GM18520 (cell line): ENCODE results near the gene HS3ST5.
"Not testable (repeated sequence)": the region's sequence is repeated elsewhere in the genome, so short reads cannot be mapped to it uniquely, and the experiment has no call there.

Experiments
- ATAC-seq: cut with Tn5 transposase; IDR thresholded peaks from one replicate; pipeline ENCODE4 v1.9.1; 2021; ENCODE audit not compliant: unreplicated experiment

Gene HS3ST5

GRCh38 chr6:114061741-114062140 lies 281.1 kb downstream of the HS3ST5 start:
- ATAC-seq, result no peak

GRCh38 chr6:114061116-114061515 lies 281.7 kb downstream of the HS3ST5 start:
- no peak for ATAC-seq

GRCh38 chr6:114058435-114058834 lies 284.4 kb downstream of the HS3ST5 start:
- ATAC-seq, result no peak

- no peak for ATAC-seq
Measured at GRCh38 chr6:114055763-114056162, 287.1 kb downstream of the HS3ST5 start.

GRCh38 chr6:114055349-114055748 lies 287.5 kb downstream of the HS3ST5 start:
- no peak for ATAC-seq

- ATAC-seq, result no peak
Measured at GRCh38 chr6:114053791-114054190, 289.0 kb downstream of the HS3ST5 start.

GRCh38 chr6:114052141-114052540 lies 290.7 kb downstream of the HS3ST5 start:
- ATAC-seq, result no peak

GRCh38 chr6:114051031-114051430 lies 291.8 kb downstream of the HS3ST5 start:
- ATAC-seq, result no peak

- no peak for ATAC-seq
Measured at GRCh38 chr6:114049367-114049966, 293.4 kb downstream of the HS3ST5 start.

- ATAC-seq, result not testable (repeated sequence)
Measured at GRCh38 chr6:114044566-114044965, 298.3 kb downstream of the HS3ST5 start.

- ATAC-seq, result no peak
Measured at GRCh38 chr6:114042267-114043016, 300.4 kb downstream of the HS3ST5 start.

- ATAC-seq, result no peak
Measured at GRCh38 chr6:114040871-114041270, 302.0 kb downstream of the HS3ST5 start.

- no peak for ATAC-seq
Measured at GRCh38 chr6:114039841-114040240, 303.0 kb downstream of the HS3ST5 start.

- ATAC-seq, result no peak
Measured at GRCh38 chr6:114033606-114034005, 309.2 kb downstream of the HS3ST5 start.

- ATAC-seq, result no peak
Measured at GRCh38 chr6:114032721-114033120, 310.1 kb downstream of the HS3ST5 start.

GRCh38 chr6:114030767-114031166 lies 312.1 kb downstream of the HS3ST5 start:
- no peak for ATAC-seq

GRCh38 chr6:114024746-114025145 lies 318.1 kb downstream of the HS3ST5 start:
- ATAC-seq, result no peak

- no peak for ATAC-seq
Measured at GRCh38 chr6:114020196-114020595, 322.6 kb downstream of the HS3ST5 start.

GRCh38 chr6:114017146-114017545 lies 325.7 kb downstream of the HS3ST5 start:
- not testable (repeated sequence) for ATAC-seq

- ATAC-seq, result not testable (repeated sequence)
Measured at GRCh38 chr6:114014106-114014505, 328.7 kb downstream of the HS3ST5 start.

- ATAC-seq, result not testable (repeated sequence)
Measured at GRCh38 chr6:114011486-114011885, 331.3 kb downstream of the HS3ST5 start.

GRCh38 chr6:114010540-114010939 lies 332.3 kb downstream of the HS3ST5 start:
- no peak for ATAC-seq

GRCh38 chr6:114009192-114009591 lies 333.6 kb downstream of the HS3ST5 start:
- no peak for ATAC-seq
